Osteocyte (in vitro differentiated cells): Measurements from ENCODE around the gene RGSL1. TPM values are rescaled to one million over a fixed set of nuclear protein-coding genes. Genes with fewer than 3 reads are reported as not detected.

Source experiments
- DNase-seq: peaks from one replicate; pipeline ENCODE4 v3.0.0; 2021; ENCODE audit warnings: mixed read lengths; ENCODE audit not compliant: unreplicated experiment; ENCODE audit errors: extremely low spot score
- H3K27ac Mint-ChIP-seq: one replicate; pipeline ENCODE4 v1.8.0; 2021; ENCODE audit warnings: mild to moderate bottlenecking, mixed read lengths; ENCODE audit not compliant: unreplicated experiment
- H3K27me3 Mint-ChIP-seq: one replicate; pipeline ENCODE4 v1.8.0; 2021; ENCODE audit warnings: mixed read lengths; ENCODE audit not compliant: unreplicated experiment
- H3K36me3 Mint-ChIP-seq: one replicate; pipeline ENCODE4 v1.8.0; 2021; ENCODE audit warnings: mixed read lengths; ENCODE audit not compliant: unreplicated experiment
- H3K4me1 Mint-ChIP-seq: one replicate; pipeline ENCODE4 v1.8.0; 2021; ENCODE audit warnings: mixed read lengths; ENCODE audit not compliant: unreplicated experiment
- H3K4me3 Mint-ChIP-seq: one replicate; pipeline ENCODE4 v1.8.0; 2021; ENCODE audit warnings: mild to moderate bottlenecking, moderate library complexity, mixed read lengths; ENCODE audit not compliant: unreplicated experiment
- H3K9me3 Mint-ChIP-seq: one replicate; pipeline ENCODE4 v1.8.0; 2021; ENCODE audit warnings: mixed read lengths; ENCODE audit not compliant: unreplicated experiment
- long read RNA-seq: library from polyadenylated mRNA; unstranded; transcript quantifications from one replicate; pipeline ENCODE4 v2.0.0, GENCODE V29; 2021
- total RNA-seq: library from RNA; stranded (reverse); gene quantifications from 2 replicates; pipeline ENCODE4 v1.2.1, GENCODE V29; 2021
- TF ChIP-seq, protein P1 (sequence below): fragments of 200-600 bp; sonication (generic); IDR thresholded peaks from 2 replicates; pipeline ENCODE4 v1.5.0; 2021; ENCODE audit warnings: antibody characterized with exemption, mild to moderate bottlenecking, moderate library complexity

The RGSL1 gene
- not detected in 2 replicates for total RNA-seq
- long read RNA-seq, result 0 reads

DNA sequence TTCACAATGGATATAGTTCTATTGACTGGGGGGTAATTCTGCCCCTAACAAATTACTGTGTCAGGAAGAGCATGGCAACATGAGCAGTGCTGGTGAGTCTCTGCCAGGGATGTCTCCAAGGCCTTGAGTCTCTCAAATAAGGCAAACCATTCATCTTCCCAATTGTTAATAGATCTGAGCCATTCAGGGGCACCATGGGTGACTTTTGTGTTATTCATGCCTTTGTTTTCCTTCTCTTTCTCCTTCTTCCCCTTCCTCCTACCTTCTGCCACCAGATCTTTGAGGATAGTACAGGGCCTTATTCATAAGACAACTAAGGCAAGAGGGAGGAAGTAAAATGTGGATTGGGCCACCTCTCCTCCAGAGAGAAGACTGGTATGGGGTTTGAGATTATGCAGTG is at the start of gene RGSL1:
RGSL1 (plus strand) TSS at position 60 of the 400 bp plus-strand sequence; CDS start at position 80, 20 bp downstream.
- DNase-seq, result no peak
- Mint-ChIP-seq H3K27ac (no peak within 1 kb of the TSS), H3K4me1 (no peaks in the 10 kb centered on the region), H3K9me3 (no peaks in the 10 kb centered on the region), H3K27me3 (peaks cover 24% of the 10 kb centered on the region), H3K4me3 (no peak within 1 kb of the TSS), H3K36me3 (no peaks in the 10 kb centered on the region)
- TF ChIP-seq, protein P1, sequence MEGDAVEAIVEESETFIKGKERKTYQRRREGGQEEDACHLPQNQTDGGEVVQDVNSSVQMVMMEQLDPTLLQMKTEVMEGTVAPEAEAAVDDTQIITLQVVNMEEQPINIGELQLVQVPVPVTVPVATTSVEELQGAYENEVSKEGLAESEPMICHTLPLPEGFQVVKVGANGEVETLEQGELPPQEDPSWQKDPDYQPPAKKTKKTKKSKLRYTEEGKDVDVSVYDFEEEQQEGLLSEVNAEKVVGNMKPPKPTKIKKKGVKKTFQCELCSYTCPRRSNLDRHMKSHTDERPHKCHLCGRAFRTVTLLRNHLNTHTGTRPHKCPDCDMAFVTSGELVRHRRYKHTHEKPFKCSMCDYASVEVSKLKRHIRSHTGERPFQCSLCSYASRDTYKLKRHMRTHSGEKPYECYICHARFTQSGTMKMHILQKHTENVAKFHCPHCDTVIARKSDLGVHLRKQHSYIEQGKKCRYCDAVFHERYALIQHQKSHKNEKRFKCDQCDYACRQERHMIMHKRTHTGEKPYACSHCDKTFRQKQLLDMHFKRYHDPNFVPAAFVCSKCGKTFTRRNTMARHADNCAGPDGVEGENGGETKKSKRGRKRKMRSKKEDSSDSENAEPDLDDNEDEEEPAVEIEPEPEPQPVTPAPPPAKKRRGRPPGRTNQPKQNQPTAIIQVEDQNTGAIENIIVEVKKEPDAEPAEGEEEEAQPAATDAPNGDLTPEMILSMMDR, result no peak

DNA sequence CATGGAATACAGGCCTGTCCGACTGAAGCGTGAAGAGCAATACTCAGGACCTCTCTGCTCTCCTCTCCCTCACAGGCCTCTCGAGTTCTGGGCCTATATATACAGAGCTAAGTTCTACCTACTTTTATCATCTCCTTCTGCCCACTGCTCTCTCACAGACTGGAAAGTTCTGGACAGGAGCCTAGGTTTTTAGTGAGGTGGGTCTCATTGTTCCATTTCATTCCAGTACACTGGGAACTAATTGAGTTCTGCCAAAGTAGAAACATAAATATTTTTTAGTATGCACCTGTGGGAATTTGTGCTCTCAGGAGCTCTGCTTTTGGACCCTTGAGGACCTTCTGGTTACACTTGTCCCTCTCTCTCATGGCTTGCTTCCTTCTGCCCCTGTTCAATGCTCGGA is 49.4 kb upstream of the RGSL1 start, which contains the start of gene TEDDM1:
TEDDM1 (minus strand) TSS at position 101 of the 400 bp plus-strand sequence. CDS start 182 bp downstream, outside the sequence.
- H3K27me3 Mint-ChIP-seq, result peaks cover 17% of the 10 kb centered on the region
- H3K27ac Mint-ChIP-seq, result no peak within 1 kb of the TSS
- H3K9me3 Mint-ChIP-seq, result peaks cover 3% of the 10 kb centered on the region
- H3K36me3 Mint-ChIP-seq, result no peaks in the 10 kb centered on the region
- H3K4me3 Mint-ChIP-seq, result no peak within 1 kb of the TSS
- no peak for DNase-seq
- TF ChIP-seq, protein P1, result no peak
- peaks cover 19% of the 10 kb centered on the region for H3K4me1 Mint-ChIP-seq

DNA sequence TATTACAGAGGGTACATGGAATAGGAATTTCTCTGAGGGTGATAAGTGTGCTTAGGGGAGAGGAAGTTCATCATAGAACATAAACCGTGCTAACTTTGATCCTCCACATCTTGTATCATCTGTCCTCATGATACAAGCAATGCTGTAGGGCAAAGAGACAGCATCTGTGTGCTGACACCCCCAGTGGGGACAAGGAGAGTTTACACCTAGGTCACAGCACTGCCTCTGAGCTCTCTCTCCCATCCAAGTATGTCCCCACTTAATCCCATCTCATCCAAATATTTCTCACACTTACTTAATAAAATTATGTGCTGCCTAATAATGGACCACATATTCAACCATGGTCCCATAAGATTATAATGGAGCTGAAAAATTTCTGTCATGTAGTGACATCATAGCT is 45.2 kb upstream of the RGSL1 start:
- no peaks in the 10 kb centered on the region for H3K36me3 Mint-ChIP-seq
- peaks cover 37% of the 10 kb centered on the region for H3K27me3 Mint-ChIP-seq
- H3K27ac Mint-ChIP-seq, result no peak overlapping the region
- H3K9me3 Mint-ChIP-seq, result peaks cover 5% of the 10 kb centered on the region
- H3K4me3 Mint-ChIP-seq, result no peak overlapping the region
- H3K4me1 Mint-ChIP-seq, result no peaks in the 10 kb centered on the region
- DNase-seq, result no peak
- TF ChIP-seq, protein P1, result no peak

DNA sequence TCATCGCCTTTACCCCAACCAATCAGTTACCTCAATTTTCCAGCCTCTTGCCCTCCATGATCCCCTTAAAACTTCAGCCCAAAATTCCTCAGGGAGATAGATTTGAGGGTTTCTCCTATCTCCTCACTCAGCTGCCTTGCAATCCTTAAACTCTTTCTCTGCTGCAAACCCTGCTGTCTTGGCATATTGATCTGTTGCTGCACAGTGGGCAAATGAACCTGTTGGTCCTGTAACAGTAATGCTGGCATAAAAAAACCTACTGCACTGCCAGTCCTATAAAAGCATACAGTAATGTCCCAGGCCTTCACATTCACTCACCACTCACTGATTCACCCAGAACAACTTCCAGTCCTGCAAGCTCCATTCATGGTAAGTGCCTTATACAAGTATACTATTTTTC is 44.4 kb upstream of the RGSL1 start:
- Mint-ChIP-seq H3K36me3 (no peaks in the 10 kb centered on the region), H3K9me3 (peaks cover 5% of the 10 kb centered on the region), H3K4me3 (no peak overlapping the region), H3K27me3 (peaks cover 37% of the 10 kb centered on the region), H3K4me1 (no peaks in the 10 kb centered on the region), H3K27ac (no peak overlapping the region)
- TF ChIP-seq, protein P1, result no peak
- no peak for DNase-seq

DNA sequence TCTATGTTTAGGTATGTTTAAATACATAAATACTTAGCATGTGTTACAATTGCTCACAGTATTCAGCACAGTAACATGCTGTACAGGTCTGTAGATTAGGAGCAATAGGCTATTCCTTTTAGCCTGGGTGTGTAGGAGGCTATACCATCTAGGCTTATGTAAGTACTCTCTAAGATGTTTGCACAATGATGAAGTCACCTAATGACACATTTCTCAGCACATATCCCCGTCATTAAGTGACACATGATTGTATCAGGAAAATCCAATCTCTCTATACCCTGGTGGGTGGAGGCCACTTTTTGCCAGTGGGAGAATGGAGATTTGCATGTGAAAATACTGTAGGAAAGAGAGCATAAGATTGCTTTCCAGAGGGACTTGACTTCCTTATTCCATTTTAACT is 43.9 kb upstream of the RGSL1 start:
- TF ChIP-seq, protein P1, result no peak
- Mint-ChIP-seq H3K4me3 (no peak overlapping the region), H3K9me3 (peaks cover 5% of the 10 kb centered on the region), H3K27me3 (peaks cover 35% of the 10 kb centered on the region), H3K36me3 (no peaks in the 10 kb centered on the region), H3K4me1 (no peaks in the 10 kb centered on the region), H3K27ac (no peak overlapping the region)
- DNase-seq, result no peak
